ENCODE measurements around the gene PI4KA.
"Not testable (repeated sequence)": the region's sequence is repeated elsewhere in the genome, so short reads cannot be mapped to it uniquely, and the experiment has no call there.

The PI4KA gene

DNA sequence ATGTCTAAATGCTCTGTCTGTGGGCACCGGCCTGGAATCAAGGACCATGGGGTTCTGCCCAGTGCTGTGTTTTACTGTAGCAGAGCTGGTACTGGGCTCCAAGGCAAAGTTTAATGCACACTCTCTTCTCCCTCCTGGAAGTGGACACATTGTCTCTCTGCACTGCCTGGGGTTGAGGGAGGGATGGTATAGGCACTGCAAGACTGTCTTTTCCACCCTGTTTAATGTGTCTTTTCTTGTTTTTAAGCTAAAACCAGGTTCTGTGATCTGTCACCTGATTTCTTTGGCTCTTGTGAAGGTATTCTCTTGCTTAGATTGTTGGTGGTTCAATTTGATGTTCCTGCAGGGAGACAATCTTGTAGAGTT lies 194.0 kb downstream of the PI4KA start:
- no peak for DNase-seq (ENCODE audit: low read depth in 3 of 3)

GRCh38 chr22:20663941-20664593 lies 194.5 kb downstream of the PI4KA start:
- DNase-seq (ENCODE audit: low read depth in 3 of 3): no peak

DNA sequence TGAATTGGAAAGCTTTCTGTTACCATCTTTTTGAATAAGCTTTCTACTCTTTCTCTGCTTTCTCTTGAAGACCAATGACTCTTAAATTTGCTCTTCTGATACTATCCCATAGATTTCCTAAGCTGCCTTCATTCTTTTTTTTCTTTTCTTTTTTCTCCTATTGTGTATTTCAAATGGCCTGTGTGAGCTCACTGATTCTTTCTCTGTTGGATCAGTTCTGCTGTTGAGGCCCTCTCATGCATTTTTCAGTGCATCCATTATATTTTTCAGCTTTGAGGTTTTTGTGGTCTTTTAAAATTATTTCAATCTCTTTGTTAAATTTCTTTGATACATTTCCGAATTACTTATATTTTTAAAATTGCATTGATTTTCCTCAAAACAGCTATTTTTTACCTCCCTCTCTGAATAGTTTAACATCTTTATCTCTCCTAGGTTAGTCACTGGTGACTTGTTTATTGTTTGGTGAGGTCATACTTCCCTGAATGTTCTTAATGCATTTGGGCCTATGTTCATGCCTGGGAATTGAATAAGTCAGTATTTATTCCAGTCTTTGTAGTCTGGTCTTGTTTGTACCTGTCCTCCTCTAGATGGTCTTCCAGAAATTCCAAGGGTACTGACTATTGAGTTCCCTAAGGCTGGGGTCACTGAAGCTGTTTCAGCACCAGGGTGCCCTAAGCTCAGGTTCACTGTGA lies 195.3 kb downstream of the PI4KA start:
- no peak for DNase-seq (ENCODE audit: low read depth in 3 of 3)

DNA sequence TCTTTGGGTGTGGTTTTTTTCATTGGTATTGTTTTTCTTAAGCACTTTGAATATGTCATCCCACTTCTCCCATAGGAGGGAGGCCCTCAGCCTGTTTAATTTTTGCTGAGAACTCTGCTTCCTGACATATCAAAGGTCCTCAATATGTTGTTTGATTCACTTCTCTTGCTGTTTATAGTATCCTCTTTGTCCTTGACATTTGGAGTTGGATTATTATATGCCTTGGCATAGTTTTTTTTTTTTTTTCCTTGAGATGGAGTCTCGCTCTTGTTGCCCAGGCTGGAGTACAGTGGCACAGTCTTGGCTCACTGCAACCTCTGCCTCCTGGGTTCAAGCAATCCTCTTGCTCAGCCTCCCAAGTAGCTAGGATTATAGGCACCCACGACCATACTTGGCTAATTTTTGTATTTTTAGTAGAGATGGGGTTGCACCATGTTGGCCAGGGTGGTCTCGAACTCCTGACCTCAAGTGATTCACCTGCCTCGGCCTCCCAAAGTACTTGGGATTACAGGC lies 196.0 kb downstream of the PI4KA start:
- not testable (repeated sequence) for DNase-seq (ENCODE audit: low read depth in 3 of 3)

DNA sequence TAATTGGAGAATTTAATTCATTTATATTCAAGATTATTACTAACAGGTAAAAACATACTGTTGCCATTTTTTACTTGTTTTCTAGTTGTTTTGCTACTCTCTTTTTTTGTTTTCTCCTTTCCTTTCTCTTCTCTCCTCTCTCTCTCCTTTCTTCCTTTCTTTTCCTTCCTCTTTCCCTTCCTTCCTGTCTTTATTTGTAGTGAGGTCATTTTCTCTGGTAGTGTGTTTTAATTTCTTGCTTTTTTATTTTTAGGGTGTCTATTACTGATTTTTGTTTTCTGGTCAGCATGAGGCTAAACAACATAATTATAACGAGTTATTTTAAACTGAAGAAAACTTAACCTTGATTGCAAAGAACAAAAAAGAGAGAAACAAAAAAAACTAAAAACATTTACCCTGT lies 197.1 kb downstream of the PI4KA start:
- DNase-seq (ENCODE audit: low read depth in 3 of 3): no peak

- no peak for DNase-seq (ENCODE audit: low read depth in 3 of 3)
These were observed 198.1 kb downstream of the PI4KA start for GRCh38 chr22:20660441-20661054.

GRCh38 chr22:20659920-20660319 lies 198.7 kb downstream of the PI4KA start:
- DNase-seq (ENCODE audit: low read depth in 3 of 3): no peak

DNA sequence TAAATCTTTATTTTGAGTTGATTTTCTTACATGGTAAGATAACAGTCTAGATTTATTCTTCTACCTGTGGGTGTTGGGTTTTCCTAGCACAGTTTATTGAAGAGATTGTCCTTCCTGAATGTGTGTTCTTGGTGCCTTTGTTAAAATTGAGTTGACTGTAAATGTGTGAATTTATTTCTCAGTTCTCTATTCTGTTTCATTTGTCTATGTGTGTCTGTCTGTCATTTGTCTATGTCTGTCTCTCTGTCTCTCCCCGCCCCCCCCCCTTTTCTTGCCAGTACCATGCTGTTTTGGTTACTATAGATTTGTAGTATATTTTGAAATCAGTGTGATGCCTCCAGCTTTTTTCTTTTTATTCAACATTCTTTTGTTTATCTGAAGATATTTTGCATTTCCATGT lies 199.4 kb downstream of the PI4KA start:
- no peak for DNase-seq (ENCODE audit: low read depth in 3 of 3)

DNA sequence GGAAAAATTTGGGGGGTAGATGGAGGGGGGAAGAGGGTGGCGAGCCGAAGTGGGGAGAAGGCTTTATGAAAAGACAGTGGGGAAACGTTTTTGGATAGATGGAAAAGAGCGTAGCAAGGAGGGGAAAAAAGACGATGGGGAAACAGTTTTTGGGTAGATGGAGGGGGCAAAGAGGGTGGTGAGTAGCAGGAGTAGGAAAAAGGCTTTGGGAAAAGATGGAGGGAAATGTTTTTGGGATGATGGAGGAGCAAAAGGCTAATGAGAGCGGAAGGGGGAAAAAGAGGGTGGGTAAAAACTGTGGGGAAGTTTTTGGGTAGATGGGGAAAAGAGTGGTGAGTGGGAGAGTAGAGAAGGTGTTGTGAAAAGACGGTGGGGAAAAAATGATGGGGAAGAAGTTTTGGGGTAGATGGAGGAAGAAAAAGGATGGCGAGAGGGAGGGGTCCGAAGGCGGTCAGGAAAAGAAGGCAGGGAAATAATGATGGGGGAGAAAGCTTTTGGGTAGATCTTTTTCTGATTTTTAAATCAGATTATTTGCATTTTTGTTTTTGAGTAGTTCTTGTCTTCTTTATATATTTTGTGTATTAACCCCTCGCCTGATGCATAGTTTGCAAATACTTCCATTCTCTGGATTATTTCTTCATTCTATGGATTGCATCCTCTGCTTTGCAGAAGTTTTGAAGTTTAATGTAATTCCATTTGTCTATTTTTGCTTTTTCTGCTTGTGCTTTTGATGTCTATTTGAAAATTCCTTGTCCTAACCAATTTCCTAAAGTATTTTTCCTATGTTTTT lies 200.0 kb downstream of the PI4KA start:
- DNase-seq (ENCODE audit: low read depth in 3 of 3): no peak

GRCh38 chr22:20657963-20658362 lies 200.6 kb downstream of the PI4KA start:
- no peak for DNase-seq (ENCODE audit: low read depth in 3 of 3)
